H1 (cell line): ENCODE data around the gene HK1.

Source experiments
- CBX5 ChIP-seq: fragments of 300-800, 300-1000 bp; sonication (generic); IDR thresholded peaks from 2 replicates; pipeline ENCODE4 v1.7.1; 2016; ENCODE audit warnings: antibody characterized with exemption, low read length, low read depth
- CHD2 ChIP-seq: IDR thresholded peaks from 2 replicates; pipeline ENCODE4 v1.6.1; 2012; ENCODE audit warnings: low read length, improper control_type of control experiment
- EZH2 ChIP-seq: fragments of 200-600 bp; sonication (generic); IDR thresholded peaks from 2 replicates; pipeline ENCODE4 v1.7.1; 2012; ENCODE audit warnings: low read depth, mild to moderate bottlenecking, moderate library complexity, low read length, inconsistent platforms; ENCODE audit not compliant: severe bottlenecking
- FOSL1 ChIP-seq: IDR thresholded peaks from 2 replicates; pipeline ENCODE4 v1.6.1; 2011; ENCODE audit warnings: mild to moderate bottlenecking, low read depth, low read length, moderate library complexity; ENCODE audit not compliant: insufficient read depth
- KDM5A ChIP-seq: fragments of 200-600 bp; IDR thresholded peaks from 2 replicates; pipeline ENCODE4 v1.7.1; 2012; ENCODE audit warnings: mild to moderate bottlenecking, low read length, inconsistent platforms, mixed read lengths
- POLR2A ChIP-seq, 2 experiments: IDR thresholded peaks; 1 replicate in 1 of 2; 2 replicates in 1 of 2; pipeline ENCODE4 v1.6.1; 2011; ENCODE audit warnings: low read depth in 2 of 2, low read length in 2 of 2, mild to moderate bottlenecking in 2 of 2; ENCODE audit errors: control extremely low read depth in 1 of 2
- RAD21 ChIP-seq, 2 experiments: IDR thresholded peaks in 1 of 2; conservative IDR thresholded peaks in 1 of 2; 2 replicates each; pipeline ENCODE4 v1.6.1; 2011; ENCODE audit warnings: low read depth in 2 of 2, low read length in 2 of 2, improper control_type of control experiment in 1 of 2, inconsistent platforms in 1 of 2, mild to moderate bottlenecking in 1 of 2, moderate library complexity in 1 of 2
- YY1 ChIP-seq: IDR thresholded peaks from 2 replicates; pipeline ENCODE4 v1.6.1; 2011; ENCODE audit warnings: low read depth, mild to moderate bottlenecking, low read length
- ZNF274 ChIP-seq: IDR thresholded peaks from 2 replicates; pipeline ENCODE4 v1.7.0; 2012; ENCODE audit warnings: low read length, borderline replicate concordance; ENCODE audit errors: extremely low read depth
- TF ChIP-seq, protein P1 (sequence below): IDR thresholded peaks from 2 replicates; pipeline ENCODE4 v1.6.1; 2011; ENCODE audit warnings: low read depth, mild to moderate bottlenecking, low read length; ENCODE audit not compliant: insufficient read depth

DNA sequence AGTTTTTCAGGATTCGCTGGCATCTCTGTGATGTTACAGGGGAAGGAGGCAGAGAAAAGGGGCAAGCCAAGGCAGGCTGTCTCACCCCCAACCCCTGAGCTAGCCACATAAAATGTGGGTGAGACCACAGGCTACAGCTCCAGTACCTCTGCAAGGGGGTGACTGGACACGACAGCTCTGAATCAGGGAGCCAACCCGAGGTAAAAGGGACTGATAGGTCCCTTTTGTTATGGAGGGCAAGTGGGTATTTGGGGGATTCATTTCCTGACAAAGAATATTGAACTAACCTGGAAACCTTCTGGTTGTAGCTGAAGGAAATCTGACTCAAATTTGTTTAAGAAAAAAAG lies 71.2 kb downstream of the HK1 start:
- TF ChIP-seq CHD2 (no peak), POLR2A (IDR thresholded peaks at IDR 0.05; ENCODE audit: control extremely low read depth in 1 of 2, low read depth in 2 of 2, low read length in 2 of 2) (no peak), RAD21 (IDR thresholded peaks at IDR 0.05 in 1 of 2, conservative IDR thresholded peaks at IDR 0.05 in 1 of 2; ENCODE audit: low read depth in 2 of 2, low read length in 2 of 2) (no peak), CBX5 (no peak), YY1 (no peak), FOSL1 (no peak), KDM5A (no peak), ZNF274 (no peak), EZH2 (no peak)
- TF ChIP-seq, protein P1, sequence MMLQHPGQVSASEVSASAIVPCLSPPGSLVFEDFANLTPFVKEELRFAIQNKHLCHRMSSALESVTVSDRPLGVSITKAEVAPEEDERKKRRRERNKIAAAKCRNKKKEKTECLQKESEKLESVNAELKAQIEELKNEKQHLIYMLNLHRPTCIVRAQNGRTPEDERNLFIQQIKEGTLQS = no peak
